Measurements from ENCODE around the gene ENTREP1.

ENTREP1 gene

GRCh38 chr9:69376651-69377050, 51.6 kb downstream of the ENTREP1 start:
- H2AFZ ChIP-seq (ENCODE audit: low read depth, low read length, severe bottlenecking) = no peak overlapping the region
- no peaks in the 10 kb centered on the region for H4K20me1 ChIP-seq (ENCODE audit: low read depth, low read length)
- H3K9me3 ChIP-seq (ENCODE audit: insufficient read depth, low read length) = no peaks in the 10 kb centered on the region
- no peak for TF ChIP-seq EZH2phosphoT487 (conservative IDR thresholded peaks at IDR 0.05; ENCODE audit: low read length)
- no peak for TF ChIP-seq CTCF (IDR thresholded peaks at IDR 0.05; ENCODE audit: insufficient read depth, low read length, poor library complexity, severe bottlenecking)
- no peak overlapping the region for H3K27ac ChIP-seq (ENCODE audit: low read depth, low read length)
- H3K27me3 ChIP-seq (ENCODE audit: low read length) = no peaks in the 10 kb centered on the region
- no peaks in the 10 kb centered on the region for H3F3A ChIP-seq (ENCODE audit: insufficient read depth)
- H3K4me3 ChIP-seq (ENCODE audit: insufficient read depth, low read length, poor library complexity, severe bottlenecking) = no peak overlapping the region
- H3K79me2 ChIP-seq (ENCODE audit: insufficient read depth, low read length) = no peaks in the 10 kb centered on the region
- no peak overlapping the region for H3K9ac ChIP-seq (ENCODE audit: low read length)
- no peaks in the 10 kb centered on the region for H3K9me2 ChIP-seq (replicated peaks; ENCODE audit: insufficient read depth, low read length)
- no peak overlapping the region for H3K4me2 ChIP-seq (ENCODE audit: low read depth, low read length, poor library complexity, severe bottlenecking)
- no peaks in the 10 kb centered on the region for H3K36me3 ChIP-seq (ENCODE audit: low read length)

GRCh38 chr9:69377291-69377690, 52.3 kb downstream of the ENTREP1 start:
- no peak overlapping the region for H3K4me3 ChIP-seq (ENCODE audit: insufficient read depth, low read length, poor library complexity, severe bottlenecking)

GRCh38 chr9:69377981-69378380, 53.0 kb downstream of the ENTREP1 start:
- H4K20me1 ChIP-seq (ENCODE audit: low read depth, low read length) = no peaks in the 10 kb centered on the region
- no peaks in the 10 kb centered on the region for H3K27me3 ChIP-seq (ENCODE audit: low read length)
- H3K4me2 ChIP-seq (ENCODE audit: low read depth, low read length, poor library complexity, severe bottlenecking) = no peak overlapping the region
- no peaks in the 10 kb centered on the region for H3K9me2 ChIP-seq (replicated peaks; ENCODE audit: insufficient read depth, low read length)
- no peak overlapping the region for H2AFZ ChIP-seq (ENCODE audit: low read depth, low read length, severe bottlenecking)
- no peak for TF ChIP-seq EZH2phosphoT487 (conservative IDR thresholded peaks at IDR 0.05; ENCODE audit: low read length)
- no peak for TF ChIP-seq CTCF (IDR thresholded peaks at IDR 0.05; ENCODE audit: insufficient read depth, low read length, poor library complexity, severe bottlenecking)
- no peak overlapping the region for H3K4me3 ChIP-seq (ENCODE audit: insufficient read depth, low read length, poor library complexity, severe bottlenecking)
- H3K9ac ChIP-seq (ENCODE audit: low read length) = no peak overlapping the region
- no peaks in the 10 kb centered on the region for H3K36me3 ChIP-seq (ENCODE audit: low read length)
- no peak overlapping the region for H3K27ac ChIP-seq (ENCODE audit: low read depth, low read length)
- no peaks in the 10 kb centered on the region for H3F3A ChIP-seq (ENCODE audit: insufficient read depth)
- no peaks in the 10 kb centered on the region for H3K9me3 ChIP-seq (ENCODE audit: insufficient read depth, low read length)
- no peaks in the 10 kb centered on the region for H3K79me2 ChIP-seq (ENCODE audit: insufficient read depth, low read length)

More at GRCh38 chr9:69377291-69377690, 52.3 kb downstream of the ENTREP1 start:
- Histone ChIP-seq H3K36me3 (ENCODE audit: low read length) (no peaks in the 10 kb centered on the region), H3K9ac (ENCODE audit: low read length) (no peak overlapping the region), H4K20me1 (ENCODE audit: low read depth, low read length) (no peaks in the 10 kb centered on the region), H3K79me2 (ENCODE audit: insufficient read depth, low read length) (no peaks in the 10 kb centered on the region), H3F3A (ENCODE audit: insufficient read depth) (no peaks in the 10 kb centered on the region), H3K9me3 (ENCODE audit: insufficient read depth, low read length) (no peaks in the 10 kb centered on the region), H3K27me3 (ENCODE audit: low read length) (no peaks in the 10 kb centered on the region), H3K9me2 (replicated peaks; ENCODE audit: insufficient read depth, low read length) (no peaks in the 10 kb centered on the region), H3K27ac (ENCODE audit: low read depth, low read length) (no peak overlapping the region), H2AFZ (ENCODE audit: low read depth, low read length, severe bottlenecking) (no peak overlapping the region), H3K4me2 (ENCODE audit: low read depth, low read length, poor library complexity, severe bottlenecking) (no peak overlapping the region)
- no peak for TF ChIP-seq EZH2phosphoT487 (conservative IDR thresholded peaks at IDR 0.05; ENCODE audit: low read length)
- no peak for TF ChIP-seq CTCF (IDR thresholded peaks at IDR 0.05; ENCODE audit: insufficient read depth, low read length, poor library complexity, severe bottlenecking)
